ENCODE results near the gene ITGA7. TPM values are rescaled to one million over a fixed set of nuclear protein-coding genes. Genes with fewer than 3 reads are reported as not detected.

ITGA7 gene
- total RNA-seq, 2 donors from 2014 or later, result 285 to 317 TPM

DNA sequence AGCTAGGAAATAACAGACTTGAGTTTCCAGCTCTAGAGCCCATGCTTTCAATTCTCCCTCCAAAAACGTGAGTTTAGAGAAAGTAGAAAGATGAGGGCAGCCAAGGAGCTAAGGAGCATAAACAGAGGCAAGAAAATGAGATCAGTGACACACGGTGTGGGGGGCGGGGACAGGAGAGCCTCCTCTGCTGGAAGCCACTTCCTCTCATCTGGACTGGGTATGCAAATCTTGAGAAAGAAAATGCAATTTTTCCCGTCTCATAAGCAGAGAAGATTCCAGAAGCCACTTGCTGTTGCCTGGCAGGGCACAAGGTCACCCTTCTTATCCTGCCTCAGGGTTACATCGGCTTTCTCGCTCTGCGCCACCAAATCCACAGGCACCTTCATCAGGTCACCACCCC is 65.0 kb downstream of the ITGA7 start:
- DNase-seq (ENCODE audit: low spot score) (no peak), ATAC-seq (ENCODE audit: insufficient number of reproducible peaks, low FRiP score, low read depth) (no peak)
- Histone ChIP-seq H3K4me1 (ENCODE audit: control insufficient read depth in 1 of 2, low read depth in 2 of 2) (peaks cover 0 to 4% of the 10 kb centered on the region in 2 donors), H3K36me3 (no peaks in the 10 kb centered on the region), H3K9me3 (no peaks in the 10 kb centered on the region), H3K4me3 (no peak overlapping the region), H3K27ac (no peak overlapping the region), H3K27me3 (replicated peaks; ENCODE audit: insufficient read depth) (no peaks in the 10 kb centered on the region)
- no peak for TF ChIP-seq CTCF (IDR thresholded peaks at IDR 0.05)

GRCh38 chr12:55642267-55642666 is 65.4 kb downstream of the ITGA7 start:
- Histone ChIP-seq H3K36me3 (no peaks in the 10 kb centered on the region), H3K4me3 (no peak overlapping the region), H3K9me3 (no peaks in the 10 kb centered on the region), H3K27ac (no peak overlapping the region), H3K27me3 (replicated peaks; ENCODE audit: insufficient read depth) (no peaks in the 10 kb centered on the region), H3K4me1 (ENCODE audit: control insufficient read depth in 1 of 2, low read depth in 2 of 2) (peaks cover 0 to 4% of the 10 kb centered on the region in 2 donors)
- no peak for ATAC-seq (ENCODE audit: insufficient number of reproducible peaks, low FRiP score, low read depth)
- no peak for DNase-seq (ENCODE audit: low spot score)
- TF ChIP-seq CTCF (IDR thresholded peaks at IDR 0.05), result no peak

GRCh38 chr12:55641595-55641994 is 66.1 kb downstream of the ITGA7 start:
- DNase-seq (ENCODE audit: low spot score), result no peak
- no peaks in the 10 kb centered on the region for H3K36me3 ChIP-seq
- peaks cover 0 to 2% of the 10 kb centered on the region in 2 donors for H3K4me1 ChIP-seq (ENCODE audit: control insufficient read depth in 1 of 2, low read depth in 2 of 2)
- H3K9me3 ChIP-seq, result no peaks in the 10 kb centered on the region
- H3K27me3 ChIP-seq (replicated peaks; ENCODE audit: insufficient read depth), result no peaks in the 10 kb centered on the region
- H3K4me3 ChIP-seq, result no peak overlapping the region
- no peak for ATAC-seq (ENCODE audit: insufficient number of reproducible peaks, low FRiP score, low read depth)
- no peak for TF ChIP-seq CTCF (IDR thresholded peaks at IDR 0.05)
- H3K27ac ChIP-seq, result no peak overlapping the region

DNA sequence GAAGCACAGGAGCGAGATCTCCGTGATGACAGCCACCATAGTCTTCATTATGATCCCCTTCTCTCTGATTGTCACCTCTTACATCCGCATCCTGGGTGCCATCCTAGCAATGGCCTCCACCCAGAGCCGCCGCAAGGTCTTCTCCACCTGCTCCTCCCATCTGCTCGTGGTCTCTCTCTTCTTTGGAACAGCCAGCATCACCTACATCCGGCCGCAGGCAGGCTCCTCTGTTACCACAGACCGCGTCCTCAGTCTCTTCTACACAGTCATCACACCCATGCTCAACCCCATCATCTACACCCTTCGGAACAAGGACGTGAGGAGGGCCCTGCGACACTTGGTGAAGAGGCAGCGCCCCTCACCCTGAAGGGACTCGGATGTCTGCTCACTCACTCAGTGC is 70.2 kb downstream of the ITGA7 start:
- no peaks in the 10 kb centered on the region for H3K36me3 ChIP-seq
- ATAC-seq (ENCODE audit: insufficient number of reproducible peaks, low FRiP score, low read depth) (no peak), DNase-seq (ENCODE audit: low spot score) (no peak)
- no peaks in the 10 kb centered on the region for H3K4me1 ChIP-seq (ENCODE audit: control insufficient read depth in 1 of 2, low read depth in 2 of 2)
- H3K27ac ChIP-seq, result no peak overlapping the region
- no peak for TF ChIP-seq CTCF (IDR thresholded peaks at IDR 0.05)
- no peaks in the 10 kb centered on the region for H3K27me3 ChIP-seq (replicated peaks; ENCODE audit: insufficient read depth)
- H3K9me3 ChIP-seq, result no peaks in the 10 kb centered on the region
- H3K4me3 ChIP-seq, result no peak overlapping the region

DNA sequence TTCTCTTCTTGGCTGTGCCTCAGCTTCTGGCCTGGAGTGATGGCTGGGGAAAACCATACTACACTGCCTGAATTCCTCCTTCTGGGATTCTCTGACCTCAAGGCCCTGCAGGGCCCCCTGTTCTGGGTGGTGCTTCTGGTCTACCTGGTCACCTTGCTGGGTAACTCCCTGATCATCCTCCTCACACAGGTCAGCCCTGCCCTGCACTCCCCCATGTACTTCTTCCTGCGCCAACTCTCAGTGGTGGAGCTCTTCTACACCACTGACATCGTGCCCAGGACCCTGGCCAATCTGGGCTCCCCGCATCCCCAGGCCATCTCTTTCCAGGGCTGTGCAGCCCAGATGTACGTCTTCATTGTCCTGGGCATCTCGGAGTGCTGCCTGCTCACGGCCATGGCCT is 70.9 kb downstream of the ITGA7 start, which contains the start of gene OR10P1:
TSS of gene OR10P1 (plus strand) at position 40 of the 400 bp plus-strand sequence. CDS start at position 40, 0 bp downstream.
- H3K27ac ChIP-seq, result no peak within 1 kb of the TSS
- H3K36me3 ChIP-seq, result no peaks in the 10 kb centered on the region
- no peaks in the 10 kb centered on the region for H3K9me3 ChIP-seq
- ATAC-seq (ENCODE audit: insufficient number of reproducible peaks, low FRiP score, low read depth), result no peak
- H3K27me3 ChIP-seq (replicated peaks; ENCODE audit: insufficient read depth), result no peaks in the 10 kb centered on the region
- H3K4me3 ChIP-seq, result no peak within 1 kb of the TSS
- H3K4me1 ChIP-seq (ENCODE audit: control insufficient read depth in 1 of 2, low read depth in 2 of 2), result no peaks in the 10 kb centered on the region
- no peak for DNase-seq (ENCODE audit: low spot score)
- TF ChIP-seq CTCF (IDR thresholded peaks at IDR 0.05), result no peak

All from thoracic aorta (tissue), 2 donors.